GM12891 (cell line): ENCODE measurements around the gene CRB3.

Source experiments
- POLR2A ChIP-seq: IDR thresholded peaks from 2 replicates; pipeline ENCODE4 v1.6.1; 2011; ENCODE audit warnings: low read depth, low read length, control low read depth
- SPI1 ChIP-seq: IDR thresholded peaks from 2 replicates; pipeline ENCODE4 v1.6.1; 2011; ENCODE audit warnings: low read depth, low read length, control low read depth
- TAF1 ChIP-seq: IDR thresholded peaks from 2 replicates; pipeline ENCODE4 v1.6.1; 2011; ENCODE audit warnings: low read depth, low read length, control low read depth

GRCh38 chr19:6418562-6418932, 45.5 kb upstream of the CRB3 start:
- no peak for TF ChIP-seq SPI1
- no peak for TF ChIP-seq TAF1
- TF ChIP-seq POLR2A: no peak
